Measurements from ENCODE around the gene PHF21B. TPM values are rescaled to one million over a fixed set of nuclear protein-coding genes. Genes with fewer than 3 reads are reported as not detected.

The PHF21B gene
- total RNA-seq, 1 donor from 2014 or later = not detected

- intact Hi-C loops (cut with DNase I) = no loop called here
- Histone ChIP-seq H3K36me3 (no peaks in the 10 kb centered on the region), H3K27ac (no peak overlapping the region), H3K4me3 (no peak overlapping the region), H3K4me1 (no peaks in the 10 kb centered on the region), H3K9me3 (no peaks in the 10 kb centered on the region), H3K27me3 (no peaks in the 10 kb centered on the region)
- DNase-seq (ENCODE audit: low spot score in 2 of 2) = peak in 1 of 2 donors; percentile 37
- no peak for TF ChIP-seq CTCF (IDR thresholded peaks at IDR 0.05)
These were observed 120.4 kb downstream of the PHF21B start for GRCh38 chr22:44889255-44889878.

- H3K9me3 ChIP-seq = no peaks in the 10 kb centered on the region
- no peaks in the 10 kb centered on the region for H3K36me3 ChIP-seq
- intact Hi-C loops (cut with DNase I) = no loop called here
- DNase-seq (ENCODE audit: low spot score in 2 of 2) = peak in 1 of 2 donors; percentile 43
- H3K4me3 ChIP-seq = no peak overlapping the region
- H3K27me3 ChIP-seq = no peaks in the 10 kb centered on the region
- H3K4me1 ChIP-seq = no peaks in the 10 kb centered on the region
- H3K27ac ChIP-seq = no peak overlapping the region
- TF ChIP-seq CTCF (IDR thresholded peaks at IDR 0.05) = no peak
These were observed 121.1 kb downstream of the PHF21B start for GRCh38 chr22:44888491-44889254.

GRCh38 chr22:44887941-44888366 lies 121.9 kb downstream of the PHF21B start:
- H3K36me3 ChIP-seq = no peaks in the 10 kb centered on the region
- no peaks in the 10 kb centered on the region for H3K27me3 ChIP-seq
- H3K4me3 ChIP-seq = no peak overlapping the region
- H3K27ac ChIP-seq = no peak overlapping the region
- no peaks in the 10 kb centered on the region for H3K4me1 ChIP-seq
- intact Hi-C loops (cut with DNase I) = no loop called here
- peak in 1 of 2 donors; percentile 56 for DNase-seq (ENCODE audit: low spot score in 2 of 2)
- H3K9me3 ChIP-seq = no peaks in the 10 kb centered on the region
- TF ChIP-seq CTCF (IDR thresholded peaks at IDR 0.05) = no peak

- peak in 1 of 2 donors; percentile 19 for DNase-seq (ENCODE audit: low spot score in 2 of 2)
- no peaks in the 10 kb centered on the region for H3K27me3 ChIP-seq
- H3K9me3 ChIP-seq = no peaks in the 10 kb centered on the region
- no peak overlapping the region for H3K27ac ChIP-seq
- no peaks in the 10 kb centered on the region for H3K4me1 ChIP-seq
- TF ChIP-seq CTCF (IDR thresholded peaks at IDR 0.05) = no peak
- intact Hi-C loops (cut with DNase I) = no loop called here
- no peak overlapping the region for H3K4me3 ChIP-seq
- no peaks in the 10 kb centered on the region for H3K36me3 ChIP-seq
These were observed 123.9 kb downstream of the PHF21B start for GRCh38 chr22:44885806-44886360.

- DNase-seq (ENCODE audit: low spot score in 2 of 2) = peak in 1 of 2 donors; percentile 55
- no peak overlapping the region for H3K27ac ChIP-seq
These were observed 124.6 kb downstream of the PHF21B start for GRCh38 chr22:44884968-44885805.

More at GRCh38 chr22:44884968-44885805, 124.6 kb downstream of the PHF21B start:
- no peak overlapping the region for H3K4me3 ChIP-seq
- intact Hi-C loops (cut with DNase I) = no loop called here
- H3K9me3 ChIP-seq = no peaks in the 10 kb centered on the region
- TF ChIP-seq CTCF (IDR thresholded peaks at IDR 0.05) = no peak
- no peaks in the 10 kb centered on the region for H3K4me1 ChIP-seq
- no peaks in the 10 kb centered on the region for H3K36me3 ChIP-seq
- no peaks in the 10 kb centered on the region for H3K27me3 ChIP-seq
